GM12864 (cell line): ENCODE results near the gene PEX11B.

Experiments used
- DNase-seq: peaks from one replicate; pipeline ENCODE4 v3.0.0-alpha.2; 2011; ENCODE audit warnings: low read depth
- H3K4me3 ChIP-seq: 2 replicates; pipeline ENCODE4 v1.5.1; 2011; ENCODE audit warnings: mild to moderate bottlenecking, low read depth, low read length, control low read depth
- TF ChIP-seq, protein P1 (sequence below): IDR thresholded peaks from 2 replicates; pipeline ENCODE4 v1.5.1; 2011; ENCODE audit warnings: low read depth, mild to moderate bottlenecking, moderate library complexity, low read length, control low read depth, inconsistent platforms; ENCODE audit errors: missing control alignments

PEX11B gene

GRCh38 chr1:145952903-145953302 is 34.4 kb upstream of the PEX11B start:
- no peak overlapping the region for H3K4me3 ChIP-seq
- TF ChIP-seq, protein P1, sequence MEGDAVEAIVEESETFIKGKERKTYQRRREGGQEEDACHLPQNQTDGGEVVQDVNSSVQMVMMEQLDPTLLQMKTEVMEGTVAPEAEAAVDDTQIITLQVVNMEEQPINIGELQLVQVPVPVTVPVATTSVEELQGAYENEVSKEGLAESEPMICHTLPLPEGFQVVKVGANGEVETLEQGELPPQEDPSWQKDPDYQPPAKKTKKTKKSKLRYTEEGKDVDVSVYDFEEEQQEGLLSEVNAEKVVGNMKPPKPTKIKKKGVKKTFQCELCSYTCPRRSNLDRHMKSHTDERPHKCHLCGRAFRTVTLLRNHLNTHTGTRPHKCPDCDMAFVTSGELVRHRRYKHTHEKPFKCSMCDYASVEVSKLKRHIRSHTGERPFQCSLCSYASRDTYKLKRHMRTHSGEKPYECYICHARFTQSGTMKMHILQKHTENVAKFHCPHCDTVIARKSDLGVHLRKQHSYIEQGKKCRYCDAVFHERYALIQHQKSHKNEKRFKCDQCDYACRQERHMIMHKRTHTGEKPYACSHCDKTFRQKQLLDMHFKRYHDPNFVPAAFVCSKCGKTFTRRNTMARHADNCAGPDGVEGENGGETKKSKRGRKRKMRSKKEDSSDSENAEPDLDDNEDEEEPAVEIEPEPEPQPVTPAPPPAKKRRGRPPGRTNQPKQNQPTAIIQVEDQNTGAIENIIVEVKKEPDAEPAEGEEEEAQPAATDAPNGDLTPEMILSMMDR = no peak
- DNase-seq = no peak

DNA sequence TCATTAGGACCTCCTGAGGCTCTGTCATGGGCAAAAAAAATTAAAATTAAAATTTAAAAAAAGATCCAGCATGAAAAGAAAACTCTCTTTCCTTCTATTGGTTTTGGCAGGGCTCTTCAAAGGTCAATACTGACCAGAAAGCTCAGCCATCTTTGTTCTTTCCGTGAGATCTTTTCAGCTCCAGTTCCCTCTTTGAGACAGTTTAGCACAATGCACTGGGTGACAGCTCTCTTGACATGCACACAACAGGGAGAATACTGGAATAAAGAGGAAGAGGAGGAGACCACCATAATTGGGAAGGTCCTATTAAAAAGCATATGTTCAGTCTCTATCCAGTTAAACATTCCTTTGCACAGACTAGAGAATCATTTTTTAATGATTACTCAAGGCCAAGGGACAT is 33.0 kb upstream of the PEX11B start:
- H3K4me3 ChIP-seq = no peak overlapping the region
- TF ChIP-seq, protein P1 = no peak

GRCh38 chr1:145949219-145949618 is 30.7 kb upstream of the PEX11B start:
- TF ChIP-seq, protein P1 = no peak
- DNase-seq = no peak
- no peak overlapping the region for H3K4me3 ChIP-seq

More for the DNA sequence above, 33.0 kb upstream of the PEX11B start:
- DNase-seq = no peak

- DNase-seq = no peak
- TF ChIP-seq, protein P1 = no peak
- H3K4me3 ChIP-seq = no peak overlapping the region
Measured at GRCh38 chr1:145947551-145947950, 29.0 kb upstream of the PEX11B start.

DNA sequence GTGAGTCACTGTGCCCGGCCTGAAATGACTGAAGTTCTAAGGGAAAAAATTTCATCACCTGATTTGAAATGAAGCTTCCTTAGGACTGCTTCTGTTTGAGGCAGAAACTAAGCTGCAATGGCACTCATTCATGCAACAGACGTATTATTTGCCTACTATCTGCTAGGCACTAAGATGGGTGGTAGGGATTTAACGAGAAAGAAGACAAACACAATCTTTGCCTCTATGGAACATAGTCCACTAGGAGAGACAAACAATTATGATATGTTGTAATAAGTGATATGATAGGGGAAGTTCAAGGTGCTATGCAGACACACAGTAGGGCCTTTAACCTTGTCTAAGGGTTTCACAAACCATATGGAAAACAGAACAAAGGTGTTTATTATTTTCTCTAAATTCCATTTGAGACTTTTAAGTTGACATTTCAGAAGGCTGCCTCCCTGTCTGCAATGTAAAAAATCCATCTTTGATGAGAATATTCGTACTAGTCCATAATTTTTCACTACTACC is 28.0 kb upstream of the PEX11B start:
- TF ChIP-seq, protein P1 = no peak
- H3K4me3 ChIP-seq = no peak overlapping the region
- no peak for DNase-seq

DNA sequence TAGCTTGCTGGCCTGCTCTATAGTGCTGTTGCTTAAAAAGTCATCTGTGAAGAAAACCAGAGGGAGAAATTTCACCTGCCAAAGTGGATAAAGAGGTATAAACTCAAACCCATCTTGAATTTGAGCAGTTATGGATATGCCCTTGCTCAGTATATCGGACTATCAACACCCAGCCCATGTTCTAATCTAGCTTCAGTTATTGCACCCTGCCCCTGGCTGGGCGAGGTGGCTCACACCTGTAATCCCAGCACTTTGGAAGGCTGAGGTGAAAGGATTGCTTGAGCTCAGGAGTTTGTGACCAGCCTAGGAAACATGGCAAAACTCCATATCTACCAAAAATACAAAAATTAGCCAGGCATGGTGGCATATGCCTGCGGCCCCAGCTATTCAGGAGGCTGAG is 26.0 kb upstream of the PEX11B start:
- H3K4me3 ChIP-seq = no peak overlapping the region
- DNase-seq = no peak
- TF ChIP-seq, protein P1 = no peak

GRCh38 chr1:145942871-145943270 is 24.4 kb upstream of the PEX11B start:
- TF ChIP-seq, protein P1 = no peak
- H3K4me3 ChIP-seq = no peak overlapping the region
- DNase-seq = no peak
